HG03432 (cell line): ENCODE measurements around the gene JHY.

ENCODE experiments used
- ATAC-seq: cut with Tn5 transposase; IDR thresholded peaks from one replicate; pipeline ENCODE4 v1.9.1; 2021; ENCODE audit warnings: mild to moderate bottlenecking, moderate library complexity; ENCODE audit not compliant: unreplicated experiment

JHY gene

GRCh38 chr11:123000721-123001120 lies 118.2 kb downstream of the JHY start:
- no peak for ATAC-seq

- no peak for ATAC-seq
Measured at GRCh38 chr11:123006860-123007542, 124.4 kb downstream of the JHY start.
